Osteoblast (primary cell): ENCODE measurements around the gene TBC1D7. TPM values are rescaled to one million over a fixed set of nuclear protein-coding genes. Genes with fewer than 3 reads are reported as not detected.

Experiments
- DNase-seq: peaks from one replicate; pipeline ENCODE4 v3.0.0; 2011; ENCODE audit warnings: low spot score, mixed read lengths; ENCODE audit not compliant: insufficient read length; ENCODE audit errors: missing footprints
- H2AFZ ChIP-seq: 2 replicates; pipeline ENCODE4 v1.6.0; 2011; ENCODE audit warnings: mild to moderate bottlenecking, low read length
- H3K27ac ChIP-seq: 2 replicates; pipeline ENCODE4 v1.5.1; 2011; ENCODE audit warnings: mild to moderate bottlenecking, low read depth, low read length, moderate library complexity
- H3K27me3 ChIP-seq: 2 replicates; pipeline ENCODE4 v1.6.0; 2012; ENCODE audit warnings: mild to moderate bottlenecking, control low read depth, inconsistent platforms, low read length, moderate library complexity; ENCODE audit not compliant: insufficient read depth
- H3K36me3 ChIP-seq: 2 replicates; pipeline ENCODE4 v1.5.1; 2011; ENCODE audit warnings: mild to moderate bottlenecking, low read length, control low read depth, moderate library complexity; ENCODE audit not compliant: insufficient read depth
- H3K4me1 ChIP-seq: 2 replicates; pipeline ENCODE4 v1.5.1; 2011; ENCODE audit warnings: mild to moderate bottlenecking, low read length, control low read depth, moderate library complexity; ENCODE audit not compliant: insufficient read depth
- H3K4me2 ChIP-seq: 2 replicates; pipeline ENCODE4 v1.6.0; 2011; ENCODE audit warnings: mild to moderate bottlenecking, low read length; ENCODE audit not compliant: insufficient read depth
- H3K4me3 ChIP-seq: fragments of 200-600 bp; sonication (generic); 3 replicates; pipeline ENCODE4 v1.5.1; 2012; ENCODE audit warnings: mild to moderate bottlenecking, low read length, inconsistent platforms; ENCODE audit not compliant: insufficient read depth
- H3K79me2 ChIP-seq: 2 replicates; pipeline ENCODE4 v1.6.0; 2012; ENCODE audit warnings: mild to moderate bottlenecking, low read length, control low read depth, inconsistent platforms; ENCODE audit not compliant: insufficient read depth
- H3K9me3 ChIP-seq: 2 replicates; pipeline ENCODE4 v1.5.1; 2011; ENCODE audit warnings: low read depth, low read length, control low read depth
- H4K20me1 ChIP-seq: 2 replicates; pipeline ENCODE4 v1.6.0; 2012; ENCODE audit warnings: mild to moderate bottlenecking, low read length, control low read depth; ENCODE audit not compliant: insufficient read depth
- CTCF ChIP-seq: IDR thresholded peaks from 2 replicates; pipeline ENCODE4 v1.5.1; 2011; ENCODE audit warnings: mild to moderate bottlenecking, low read depth, low read length, moderate library complexity; ENCODE audit errors: extremely low read depth
- total RNA-seq: library from RNA; depleted of rRNA; stranded (reverse); fragments of >200 nt; gene quantifications from 2 replicates; pipeline ENCODE4 v1.2.3, GENCODE V29; 2012

TBC1D7 gene
- total RNA-seq, 1 donor, result 18.8 TPM

GRCh38 chr6:13278991-13279390, 49.3 kb downstream of the TBC1D7 start:
- H4K20me1 ChIP-seq, result no peaks in the 10 kb centered on the region
- DNase-seq, result no peak
- H3K4me1 ChIP-seq, result no peaks in the 10 kb centered on the region
- no peaks in the 10 kb centered on the region for H3K36me3 ChIP-seq
- H3K27ac ChIP-seq, result no peak overlapping the region
- no peaks in the 10 kb centered on the region for H3K9me3 ChIP-seq
- no peak overlapping the region for H2AFZ ChIP-seq
- no peaks in the 10 kb centered on the region for H3K79me2 ChIP-seq
- no peak for TF ChIP-seq CTCF
- H3K4me2 ChIP-seq, result no peak overlapping the region
- no peaks in the 10 kb centered on the region for H3K27me3 ChIP-seq
- no peak overlapping the region for H3K4me3 ChIP-seq

GRCh38 chr6:13278164-13278563, 50.2 kb downstream of the TBC1D7 start:
- Histone ChIP-seq H3K27me3 (no peaks in the 10 kb centered on the region), H3K36me3 (no peaks in the 10 kb centered on the region), H3K9me3 (no peaks in the 10 kb centered on the region), H3K4me2 (no peak overlapping the region), H4K20me1 (no peaks in the 10 kb centered on the region), H3K27ac (no peak overlapping the region), H3K79me2 (no peaks in the 10 kb centered on the region), H2AFZ (no peak overlapping the region), H3K4me3 (no peak overlapping the region), H3K4me1 (no peaks in the 10 kb centered on the region)
- DNase-seq, result no peak
- TF ChIP-seq CTCF, result no peak

- H4K20me1 ChIP-seq, result no peaks in the 10 kb centered on the region
- H3K4me3 ChIP-seq, result no peak overlapping the region
- TF ChIP-seq CTCF, result no peak
- H3K79me2 ChIP-seq, result no peaks in the 10 kb centered on the region
- DNase-seq, result no peak
- no peaks in the 10 kb centered on the region for H3K36me3 ChIP-seq
- H2AFZ ChIP-seq, result no peak overlapping the region
- no peaks in the 10 kb centered on the region for H3K9me3 ChIP-seq
- H3K27me3 ChIP-seq, result no peaks in the 10 kb centered on the region
- no peak overlapping the region for H3K4me2 ChIP-seq
- no peaks in the 10 kb centered on the region for H3K4me1 ChIP-seq
- no peak overlapping the region for H3K27ac ChIP-seq
These were observed 51.1 kb downstream of the TBC1D7 start for GRCh38 chr6:13277231-13277630.

- no peak overlapping the region for H3K27ac ChIP-seq
- no peak for DNase-seq
- H2AFZ ChIP-seq, result no peak overlapping the region
- H3K27me3 ChIP-seq, result no peaks in the 10 kb centered on the region
- H3K4me2 ChIP-seq, result no peak overlapping the region
- H3K9me3 ChIP-seq, result no peaks in the 10 kb centered on the region
- H3K4me1 ChIP-seq, result no peaks in the 10 kb centered on the region
- no peaks in the 10 kb centered on the region for H3K36me3 ChIP-seq
- no peaks in the 10 kb centered on the region for H3K79me2 ChIP-seq
- no peak overlapping the region for H3K4me3 ChIP-seq
- no peak for TF ChIP-seq CTCF
- H4K20me1 ChIP-seq, result no peaks in the 10 kb centered on the region
These were observed 52.8 kb downstream of the TBC1D7 start for GRCh38 chr6:13275435-13275989.
